HG02981 (cell line): ENCODE data around the gene CNDP1.
"Not testable (repeated sequence)": the region's sequence is repeated elsewhere in the genome, so short reads cannot be mapped to it uniquely, and the experiment has no call there.

Source experiments
- ATAC-seq: cut with Tn5 transposase; IDR thresholded peaks from one replicate; pipeline ENCODE4 v1.9.1; 2021; ENCODE audit warnings: mild to moderate bottlenecking, moderate library complexity; ENCODE audit not compliant: unreplicated experiment

CNDP1 gene

GRCh38 chr18:74544898-74545297, 10.6 kb downstream of the CNDP1 start:
- ATAC-seq = no peak

GRCh38 chr18:74546007-74546406, 11.7 kb downstream of the CNDP1 start:
- ATAC-seq = no peak

- ATAC-seq = no peak
Measured at GRCh38 chr18:74546751-74547530, 12.6 kb downstream of the CNDP1 start.

- ATAC-seq = no peak
Measured at GRCh38 chr18:74547860-74548259, 13.6 kb downstream of the CNDP1 start.

DNA sequence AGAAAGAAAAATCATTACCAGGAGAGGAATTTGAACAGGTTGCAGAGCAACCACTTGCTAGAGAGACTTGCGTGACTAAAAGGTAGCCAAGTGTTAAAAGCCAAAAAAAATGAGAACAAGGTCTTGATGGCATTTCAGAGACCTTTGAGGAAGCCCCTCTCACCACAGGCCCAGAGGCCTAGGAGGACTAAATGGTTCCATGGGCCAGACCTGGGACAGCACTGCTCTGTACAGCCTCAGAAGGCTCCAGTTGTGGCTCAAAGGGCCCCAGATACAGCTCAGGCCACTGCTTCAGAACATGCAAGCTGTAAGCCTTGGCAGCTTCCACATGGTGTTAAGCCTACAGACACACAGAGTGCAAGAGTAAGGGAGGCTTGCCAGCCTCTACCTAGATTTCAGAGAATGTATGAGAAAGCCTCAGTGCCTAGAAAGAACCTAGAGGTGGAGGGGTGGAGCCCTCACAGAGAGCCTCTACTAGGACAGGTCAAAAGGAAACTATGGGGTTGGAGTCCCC, 15.3 kb downstream of the CNDP1 start:
- no peak for ATAC-seq

DNA sequence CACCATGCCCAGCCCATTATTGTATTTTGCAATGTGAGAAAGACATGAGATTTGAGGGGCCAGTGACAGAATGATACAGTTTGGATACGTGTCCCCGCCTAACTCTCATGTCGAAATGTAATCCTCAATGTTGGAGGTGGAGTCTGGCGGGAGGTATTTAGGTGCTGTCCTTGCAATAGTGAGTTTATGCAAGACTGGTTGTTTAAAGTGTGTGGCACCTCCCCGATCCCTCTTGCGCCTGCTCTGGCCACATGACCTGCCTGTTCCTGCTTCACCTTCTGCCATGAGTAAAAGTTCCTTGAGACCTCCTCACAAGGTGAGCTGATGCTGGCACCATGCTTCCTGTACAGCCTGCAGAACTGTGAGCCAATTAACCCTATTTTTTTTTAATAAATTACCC, 16.6 kb downstream of the CNDP1 start:
- no peak for ATAC-seq

DNA sequence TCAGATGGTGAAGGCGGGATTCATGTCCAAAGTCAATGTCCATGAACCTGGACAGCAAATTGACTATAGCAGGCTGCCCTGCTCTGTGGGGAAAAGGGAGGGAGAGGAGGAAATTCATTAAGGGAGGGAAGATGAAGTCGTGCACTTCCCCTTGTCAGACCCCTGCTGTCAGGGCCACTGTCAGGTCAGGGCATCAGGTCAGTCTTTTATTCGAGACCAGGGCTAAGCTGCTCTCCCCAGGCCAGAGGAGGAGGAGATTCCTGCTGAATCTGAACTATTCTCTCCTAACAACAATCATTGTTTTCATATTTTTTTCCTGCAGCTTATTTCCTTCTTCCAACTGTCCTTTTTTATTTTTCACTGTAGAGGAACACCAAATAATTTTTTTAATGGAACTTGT, 17.2 kb downstream of the CNDP1 start:
- no peak for ATAC-seq

GRCh38 chr18:74551936-74552555, 17.7 kb downstream of the CNDP1 start:
- peak; percentile 99 for ATAC-seq

DNA sequence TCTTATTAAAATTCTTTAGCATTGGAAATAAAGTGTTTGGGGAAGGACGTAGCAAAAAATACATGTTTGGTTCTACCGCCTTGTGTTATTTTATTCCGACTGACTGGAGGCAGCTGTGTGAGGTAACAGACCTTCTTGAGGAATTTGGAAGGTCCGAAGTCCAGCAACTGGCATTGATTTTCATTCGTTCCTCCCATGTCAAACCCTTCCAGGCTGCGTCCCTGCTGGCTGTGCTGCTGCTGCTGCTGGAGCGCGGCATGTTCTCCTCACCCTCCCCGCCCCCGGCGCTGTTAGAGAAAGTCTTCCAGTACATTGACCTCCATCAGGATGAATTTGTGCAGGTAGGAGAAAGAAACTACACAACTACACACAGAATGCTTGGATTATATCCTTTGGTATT, 21.8 kb downstream of the CNDP1 start:
- no peak for ATAC-seq

- ATAC-seq = no peak
Measured at GRCh38 chr18:74558096-74558495, 23.8 kb downstream of the CNDP1 start.

DNA sequence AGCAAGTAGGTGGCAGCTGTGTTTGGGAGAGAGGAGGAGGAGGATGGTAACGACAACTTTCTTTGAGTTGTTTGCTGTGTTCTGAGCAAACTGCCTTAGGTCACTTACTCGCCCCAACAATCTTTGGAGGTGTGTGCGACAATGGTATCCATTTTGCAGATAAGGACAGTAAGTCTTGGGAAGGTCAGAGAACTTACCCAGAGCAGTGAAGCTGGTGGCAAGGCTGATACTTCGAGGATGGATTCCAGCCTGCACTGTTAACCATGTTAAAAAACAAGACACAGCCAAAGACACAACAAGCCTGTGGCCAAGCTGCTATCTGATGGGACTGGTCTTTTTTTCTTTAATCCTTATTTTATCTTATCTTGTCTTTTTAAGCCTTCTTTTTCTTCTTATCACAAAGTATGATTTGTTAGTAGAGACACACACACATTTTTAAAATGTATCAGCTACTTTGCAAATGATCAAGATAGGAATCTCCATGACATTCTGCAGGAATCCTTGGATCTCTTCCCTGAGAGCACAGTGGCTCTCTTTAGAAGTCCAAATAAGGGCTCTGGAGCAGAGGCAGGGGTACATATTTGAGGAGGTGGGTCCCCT, 27.9 kb downstream of the CNDP1 start:
- no peak for ATAC-seq

GRCh38 chr18:74562775-74563174, 28.5 kb downstream of the CNDP1 start:
- ATAC-seq = no peak

DNA sequence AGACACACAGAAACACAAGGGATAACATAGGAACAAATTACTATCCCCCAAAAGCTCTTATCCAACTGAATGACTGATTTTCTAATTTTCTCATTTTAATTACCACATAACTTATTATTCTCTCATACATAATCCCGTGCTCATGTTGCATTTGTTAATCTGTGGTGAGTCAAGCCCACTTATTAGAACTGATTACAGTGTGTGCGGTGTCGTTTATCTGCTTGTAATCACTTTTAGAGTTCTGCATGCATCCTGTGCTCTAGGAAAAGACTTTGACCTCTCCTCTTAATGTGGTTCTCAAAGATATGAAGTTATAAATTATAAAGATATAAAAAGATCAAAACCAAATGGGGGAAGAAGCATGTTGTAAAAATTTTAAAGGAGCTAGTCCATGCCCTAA, 29.7 kb downstream of the CNDP1 start:
- ATAC-seq = no peak

DNA sequence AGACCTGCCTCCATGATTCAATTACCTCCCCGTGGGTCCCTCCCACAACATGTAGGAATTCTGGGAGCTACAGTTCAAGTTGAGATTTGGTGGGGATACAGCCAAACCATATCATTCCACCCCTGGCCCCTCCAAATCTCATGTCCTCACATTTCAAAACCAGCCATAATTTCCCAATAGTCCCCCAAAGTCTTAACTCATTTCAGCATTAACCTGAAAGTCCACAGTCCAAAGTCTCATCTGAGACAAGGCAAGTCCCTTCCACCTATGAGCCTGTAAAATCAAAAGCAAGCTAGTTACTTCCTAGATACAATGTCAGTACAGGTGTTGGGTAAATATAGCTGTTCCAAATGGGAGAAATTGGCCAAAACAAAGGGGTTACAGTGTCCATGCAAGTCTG, 30.9 kb downstream of the CNDP1 start:
- not testable (repeated sequence) for ATAC-seq

GRCh38 chr18:74565993-74566392, 31.7 kb downstream of the CNDP1 start:
- not testable (repeated sequence) for ATAC-seq

DNA sequence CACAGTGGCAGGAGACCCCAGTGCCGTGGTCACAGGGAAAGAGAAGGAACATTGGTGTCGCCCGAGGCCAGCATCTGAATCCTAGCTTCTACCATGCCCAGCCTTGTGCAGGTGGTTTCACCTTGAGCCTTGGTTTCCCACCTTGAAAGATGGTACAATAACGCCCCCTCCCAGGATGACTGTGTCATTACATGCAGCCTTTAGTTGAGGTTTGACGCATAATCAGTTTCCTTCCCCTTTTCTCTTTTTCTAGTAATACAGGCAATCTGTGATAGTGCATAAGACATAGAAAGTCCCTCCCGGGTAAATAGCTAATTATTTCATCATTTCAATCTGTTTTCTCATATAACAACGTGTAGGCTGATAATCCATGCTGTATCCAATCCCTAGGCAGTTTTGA, 33.5 kb downstream of the CNDP1 start:
- ATAC-seq = no peak

DNA sequence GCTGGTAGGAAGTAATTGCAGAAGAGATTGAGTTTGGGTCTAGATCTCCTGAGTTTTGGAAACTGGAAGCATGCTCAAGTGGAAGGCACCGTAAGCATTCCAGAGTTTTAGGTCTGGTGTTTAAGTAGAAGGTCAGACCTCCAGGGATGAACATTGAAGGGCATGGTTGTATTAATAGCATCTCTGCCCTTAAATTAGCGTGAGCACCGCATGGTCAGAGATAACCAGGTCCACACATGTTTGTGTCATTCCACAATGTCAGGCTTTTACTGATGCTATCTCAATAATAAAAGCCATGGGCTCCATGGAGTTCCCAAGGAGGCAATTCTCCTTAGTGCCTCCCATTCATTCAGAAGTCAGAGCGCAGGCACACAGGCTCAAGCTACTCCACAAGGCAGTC, 35.1 kb downstream of the CNDP1 start:
- no peak for ATAC-seq

- ATAC-seq = no peak
Measured at GRCh38 chr18:74570266-74570665, 36.0 kb downstream of the CNDP1 start.

DNA sequence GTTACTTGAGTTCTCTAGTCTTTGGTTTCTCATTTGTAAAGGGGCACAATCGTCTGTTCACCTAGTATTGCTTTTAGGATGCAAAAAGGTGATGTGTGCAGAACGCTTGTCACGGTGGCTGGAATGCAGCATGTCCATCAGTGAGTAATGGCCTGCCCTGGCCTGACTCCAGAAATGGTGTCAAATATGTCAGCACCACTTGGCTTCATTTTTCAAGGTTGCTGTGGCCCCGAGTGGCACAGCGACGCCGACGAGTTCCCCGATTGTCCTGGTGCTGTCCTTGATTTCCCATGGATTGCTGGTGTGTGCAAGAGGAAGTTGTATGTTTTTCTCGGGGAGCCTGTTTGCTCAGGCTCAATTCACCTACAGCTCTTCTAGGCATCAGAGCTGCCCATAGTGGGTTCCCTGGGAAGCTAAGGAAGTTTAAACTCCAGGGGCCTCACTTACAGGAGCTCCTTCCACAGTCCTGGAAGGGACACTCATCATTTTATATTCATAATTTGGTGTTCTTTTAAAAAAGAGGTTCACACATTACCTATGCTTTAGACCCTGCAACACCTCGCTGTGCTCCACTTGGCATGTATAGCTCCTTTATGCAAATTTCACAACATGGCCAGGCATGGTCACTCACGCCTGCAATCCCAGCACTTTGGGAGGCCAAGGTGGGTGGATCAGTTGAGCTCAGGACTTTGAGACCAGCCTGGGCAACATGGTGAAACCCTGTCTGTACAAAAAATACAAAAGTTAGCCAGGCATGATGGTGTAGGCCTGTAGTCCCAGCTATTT, 37.8 kb downstream of the CNDP1 start:
- no peak for ATAC-seq

DNA sequence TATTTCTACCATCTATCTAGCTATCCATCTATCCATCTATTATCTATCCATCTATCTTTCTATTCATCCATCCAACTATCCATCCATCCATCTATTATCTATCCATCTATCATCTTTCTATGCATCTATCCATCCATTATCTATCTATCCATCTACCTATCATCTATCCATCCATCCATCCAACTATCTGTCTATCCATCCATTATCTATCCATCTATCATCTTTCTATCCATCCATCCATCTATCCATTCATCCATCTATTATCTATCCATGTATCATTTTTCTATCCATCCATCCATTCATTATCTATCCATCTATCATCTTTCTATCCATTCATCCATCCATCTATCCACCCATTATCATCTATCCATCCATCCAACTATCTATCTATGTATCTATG, 38.8 kb downstream of the CNDP1 start:
- ATAC-seq = no peak

DNA sequence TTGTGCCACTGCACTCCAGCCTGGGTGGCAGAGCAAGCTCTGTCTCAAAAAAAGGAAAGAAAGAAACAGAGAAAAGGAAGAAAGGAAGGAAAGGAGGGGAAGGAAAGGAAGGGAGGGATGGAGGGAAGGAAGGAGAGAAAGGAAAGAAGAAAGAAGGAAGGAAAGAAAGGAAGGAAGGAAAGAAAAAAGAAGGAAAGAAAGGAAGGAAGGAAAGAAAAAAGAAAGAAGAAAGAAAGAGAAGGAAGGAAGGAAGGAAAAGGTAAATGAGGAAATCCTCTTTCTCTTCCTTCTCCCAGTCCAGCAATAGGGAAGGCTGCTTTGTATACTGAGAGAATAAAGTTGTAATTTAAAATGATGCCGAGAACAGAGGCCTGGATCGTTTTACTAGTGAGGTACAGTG, 40.6 kb downstream of the CNDP1 start:
- ATAC-seq = no peak
